K562 (cell line): Measurements from ENCODE around the gene STK4.

Experiments
- CEBPB ChIP-seq: fragments of 450-650 bp; IDR thresholded peaks from 2 replicates; pipeline ENCODE4 v1.6.1; 2016; ENCODE audit warnings: missing genetic modification characterization, missing compliant biosample characterization
- NR1H2 ChIP-seq: sonication (generic); formaldehyde crosslinking; IDR thresholded peaks from 2 replicates; pipeline ENCODE4 v1.4.0; 2020; ENCODE audit warnings: mild to moderate bottlenecking, missing genetic modification reagents
- ZBED1 ChIP-seq: IDR thresholded peaks from 2 replicates; pipeline ENCODE4 v1.6.1; 2014
- TF ChIP-seq, protein P1 (sequence below): fragments of 200-800 bp; sonication (Bioruptor generic); IDR thresholded peaks from 2 replicates; pipeline ENCODE4 v1.6.1; 2017; ENCODE audit warnings: missing genetic modification characterization, missing compliant biosample characterization
- TF ChIP-seq, protein P2 (sequence below), 3 experiments: IDR thresholded peaks in 2 of 3; conservative IDR thresholded peaks in 1 of 3; 2 replicates each; pipeline ENCODE4 v1.5.1; 2011 to 2012; ENCODE audit warnings: low read length in 3 of 3, mild to moderate bottlenecking in 3 of 3, control low read depth in 2 of 3, improper control_type of control experiment in 1 of 3, inconsistent platforms in 1 of 3, low read depth in 1 of 3, mixed read lengths in 1 of 3, moderate library complexity in 1 of 3; ENCODE audit not compliant: insufficient read depth in 2 of 3
- TF ChIP-seq, protein P3 (sequence below): sonication (generic); formaldehyde crosslinking; IDR thresholded peaks from 2 replicates; pipeline ENCODE4 v1.5.0; 2020; ENCODE audit warnings: missing genetic modification reagents
- TF ChIP-seq, protein P4 (sequence below), 3 experiments: fragments of 200-800 bp in 1 of 3; fragments of 250-450 bp in 1 of 3; fragments of 450-650 bp in 1 of 3; sonication (Bioruptor Pico) in 1 of 3; sonication (Bioruptor generic) in 1 of 3; formaldehyde crosslinking in 1 of 3; IDR thresholded peaks; 2 replicates each; pipeline versions ENCODE4 v1.6.1 to v1.8.0; 2016 to 2022; ENCODE audit warnings: mild to moderate bottlenecking in 2 of 3, missing genetic modification characterization in 2 of 3, missing compliant biosample characterization in 1 of 3, moderate library complexity in 1 of 3
- TF ChIP-seq, protein P5 (sequence below): sonication (generic); formaldehyde crosslinking; IDR thresholded peaks from 2 replicates; pipeline ENCODE4 v1.8.1; 2023; ENCODE audit warnings: missing genetic modification reagents, mild to moderate bottlenecking, borderline replicate concordance

DNA sequence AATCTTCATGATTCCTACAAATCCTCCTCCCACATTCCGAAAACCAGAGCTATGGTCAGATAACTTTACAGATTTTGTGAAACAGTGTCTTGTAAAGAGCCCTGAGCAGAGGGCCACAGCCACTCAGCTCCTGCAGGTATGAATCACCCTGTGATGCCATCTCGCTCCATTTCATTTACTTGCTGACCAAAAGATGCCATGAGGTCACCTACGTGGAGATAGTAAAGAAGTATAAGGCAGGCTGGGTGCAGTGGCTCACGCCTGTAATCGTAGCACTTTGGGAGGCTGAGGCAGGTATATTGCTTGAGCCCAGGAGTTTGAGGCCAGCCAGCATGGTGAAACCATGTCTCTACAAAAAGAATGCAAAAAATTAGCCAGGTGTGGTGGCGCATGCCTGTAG is 30.9 kb downstream of the STK4 start:
- TF ChIP-seq NR1H2 (CRISPR knock-in tag): no peak
- TF ChIP-seq, protein P1, sequence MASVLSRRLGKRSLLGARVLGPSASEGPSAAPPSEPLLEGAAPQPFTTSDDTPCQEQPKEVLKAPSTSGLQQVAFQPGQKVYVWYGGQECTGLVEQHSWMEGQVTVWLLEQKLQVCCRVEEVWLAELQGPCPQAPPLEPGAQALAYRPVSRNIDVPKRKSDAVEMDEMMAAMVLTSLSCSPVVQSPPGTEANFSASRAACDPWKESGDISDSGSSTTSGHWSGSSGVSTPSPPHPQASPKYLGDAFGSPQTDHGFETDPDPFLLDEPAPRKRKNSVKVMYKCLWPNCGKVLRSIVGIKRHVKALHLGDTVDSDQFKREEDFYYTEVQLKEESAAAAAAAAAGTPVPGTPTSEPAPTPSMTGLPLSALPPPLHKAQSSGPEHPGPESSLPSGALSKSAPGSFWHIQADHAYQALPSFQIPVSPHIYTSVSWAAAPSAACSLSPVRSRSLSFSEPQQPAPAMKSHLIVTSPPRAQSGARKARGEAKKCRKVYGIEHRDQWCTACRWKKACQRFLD: no peak
- TF ChIP-seq, protein P2, sequence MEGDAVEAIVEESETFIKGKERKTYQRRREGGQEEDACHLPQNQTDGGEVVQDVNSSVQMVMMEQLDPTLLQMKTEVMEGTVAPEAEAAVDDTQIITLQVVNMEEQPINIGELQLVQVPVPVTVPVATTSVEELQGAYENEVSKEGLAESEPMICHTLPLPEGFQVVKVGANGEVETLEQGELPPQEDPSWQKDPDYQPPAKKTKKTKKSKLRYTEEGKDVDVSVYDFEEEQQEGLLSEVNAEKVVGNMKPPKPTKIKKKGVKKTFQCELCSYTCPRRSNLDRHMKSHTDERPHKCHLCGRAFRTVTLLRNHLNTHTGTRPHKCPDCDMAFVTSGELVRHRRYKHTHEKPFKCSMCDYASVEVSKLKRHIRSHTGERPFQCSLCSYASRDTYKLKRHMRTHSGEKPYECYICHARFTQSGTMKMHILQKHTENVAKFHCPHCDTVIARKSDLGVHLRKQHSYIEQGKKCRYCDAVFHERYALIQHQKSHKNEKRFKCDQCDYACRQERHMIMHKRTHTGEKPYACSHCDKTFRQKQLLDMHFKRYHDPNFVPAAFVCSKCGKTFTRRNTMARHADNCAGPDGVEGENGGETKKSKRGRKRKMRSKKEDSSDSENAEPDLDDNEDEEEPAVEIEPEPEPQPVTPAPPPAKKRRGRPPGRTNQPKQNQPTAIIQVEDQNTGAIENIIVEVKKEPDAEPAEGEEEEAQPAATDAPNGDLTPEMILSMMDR (IDR thresholded peaks at IDR 0.05 in 2 of 3, conservative IDR thresholded peaks at IDR 0.05 in 1 of 3; ENCODE audit: insufficient read depth in 2 of 3, low read depth in 1 of 3, low read length in 3 of 3): no peak
- TF ChIP-seq, protein P3, sequence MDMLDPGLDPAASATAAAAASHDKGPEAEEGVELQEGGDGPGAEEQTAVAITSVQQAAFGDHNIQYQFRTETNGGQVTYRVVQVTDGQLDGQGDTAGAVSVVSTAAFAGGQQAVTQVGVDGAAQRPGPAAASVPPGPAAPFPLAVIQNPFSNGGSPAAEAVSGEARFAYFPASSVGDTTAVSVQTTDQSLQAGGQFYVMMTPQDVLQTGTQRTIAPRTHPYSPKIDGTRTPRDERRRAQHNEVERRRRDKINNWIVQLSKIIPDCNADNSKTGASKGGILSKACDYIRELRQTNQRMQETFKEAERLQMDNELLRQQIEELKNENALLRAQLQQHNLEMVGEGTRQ: no peak
- no peak for TF ChIP-seq CEBPB (tag)
- TF ChIP-seq, protein P4, sequence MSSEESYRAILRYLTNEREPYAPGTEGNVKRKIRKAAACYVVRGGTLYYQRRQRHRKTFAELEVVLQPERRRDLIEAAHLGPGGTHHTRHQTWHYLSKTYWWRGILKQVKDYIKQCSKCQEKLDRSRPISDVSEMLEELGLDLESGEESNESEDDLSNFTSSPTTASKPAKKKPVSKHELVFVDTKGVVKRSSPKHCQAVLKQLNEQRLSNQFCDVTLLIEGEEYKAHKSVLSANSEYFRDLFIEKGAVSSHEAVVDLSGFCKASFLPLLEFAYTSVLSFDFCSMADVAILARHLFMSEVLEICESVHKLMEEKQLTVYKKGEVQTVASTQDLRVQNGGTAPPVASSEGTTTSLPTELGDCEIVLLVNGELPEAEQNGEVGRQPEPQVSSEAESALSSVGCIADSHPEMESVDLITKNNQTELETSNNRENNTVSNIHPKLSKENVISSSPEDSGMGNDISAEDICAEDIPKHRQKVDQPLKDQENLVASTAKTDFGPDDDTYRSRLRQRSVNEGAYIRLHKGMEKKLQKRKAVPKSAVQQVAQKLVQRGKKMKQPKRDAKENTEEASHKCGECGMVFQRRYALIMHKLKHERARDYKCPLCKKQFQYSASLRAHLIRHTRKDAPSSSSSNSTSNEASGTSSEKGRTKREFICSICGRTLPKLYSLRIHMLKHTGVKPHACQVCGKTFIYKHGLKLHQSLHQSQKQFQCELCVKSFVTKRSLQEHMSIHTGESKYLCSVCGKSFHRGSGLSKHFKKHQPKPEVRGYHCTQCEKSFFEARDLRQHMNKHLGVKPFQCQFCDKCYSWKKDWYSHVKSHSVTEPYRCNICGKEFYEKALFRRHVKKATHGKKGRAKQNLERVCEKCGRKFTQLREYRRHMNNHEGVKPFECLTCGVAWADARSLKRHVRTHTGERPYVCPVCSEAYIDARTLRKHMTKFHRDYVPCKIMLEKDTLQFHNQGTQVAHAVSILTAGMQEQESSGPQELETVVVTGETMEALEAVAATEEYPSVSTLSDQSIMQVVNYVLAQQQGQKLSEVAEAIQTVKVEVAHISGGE (CRISPR knock-in tag; IDR thresholded peaks at IDR 0.05): no peak
- TF ChIP-seq ZBED1: no peak
- TF ChIP-seq, protein P5, sequence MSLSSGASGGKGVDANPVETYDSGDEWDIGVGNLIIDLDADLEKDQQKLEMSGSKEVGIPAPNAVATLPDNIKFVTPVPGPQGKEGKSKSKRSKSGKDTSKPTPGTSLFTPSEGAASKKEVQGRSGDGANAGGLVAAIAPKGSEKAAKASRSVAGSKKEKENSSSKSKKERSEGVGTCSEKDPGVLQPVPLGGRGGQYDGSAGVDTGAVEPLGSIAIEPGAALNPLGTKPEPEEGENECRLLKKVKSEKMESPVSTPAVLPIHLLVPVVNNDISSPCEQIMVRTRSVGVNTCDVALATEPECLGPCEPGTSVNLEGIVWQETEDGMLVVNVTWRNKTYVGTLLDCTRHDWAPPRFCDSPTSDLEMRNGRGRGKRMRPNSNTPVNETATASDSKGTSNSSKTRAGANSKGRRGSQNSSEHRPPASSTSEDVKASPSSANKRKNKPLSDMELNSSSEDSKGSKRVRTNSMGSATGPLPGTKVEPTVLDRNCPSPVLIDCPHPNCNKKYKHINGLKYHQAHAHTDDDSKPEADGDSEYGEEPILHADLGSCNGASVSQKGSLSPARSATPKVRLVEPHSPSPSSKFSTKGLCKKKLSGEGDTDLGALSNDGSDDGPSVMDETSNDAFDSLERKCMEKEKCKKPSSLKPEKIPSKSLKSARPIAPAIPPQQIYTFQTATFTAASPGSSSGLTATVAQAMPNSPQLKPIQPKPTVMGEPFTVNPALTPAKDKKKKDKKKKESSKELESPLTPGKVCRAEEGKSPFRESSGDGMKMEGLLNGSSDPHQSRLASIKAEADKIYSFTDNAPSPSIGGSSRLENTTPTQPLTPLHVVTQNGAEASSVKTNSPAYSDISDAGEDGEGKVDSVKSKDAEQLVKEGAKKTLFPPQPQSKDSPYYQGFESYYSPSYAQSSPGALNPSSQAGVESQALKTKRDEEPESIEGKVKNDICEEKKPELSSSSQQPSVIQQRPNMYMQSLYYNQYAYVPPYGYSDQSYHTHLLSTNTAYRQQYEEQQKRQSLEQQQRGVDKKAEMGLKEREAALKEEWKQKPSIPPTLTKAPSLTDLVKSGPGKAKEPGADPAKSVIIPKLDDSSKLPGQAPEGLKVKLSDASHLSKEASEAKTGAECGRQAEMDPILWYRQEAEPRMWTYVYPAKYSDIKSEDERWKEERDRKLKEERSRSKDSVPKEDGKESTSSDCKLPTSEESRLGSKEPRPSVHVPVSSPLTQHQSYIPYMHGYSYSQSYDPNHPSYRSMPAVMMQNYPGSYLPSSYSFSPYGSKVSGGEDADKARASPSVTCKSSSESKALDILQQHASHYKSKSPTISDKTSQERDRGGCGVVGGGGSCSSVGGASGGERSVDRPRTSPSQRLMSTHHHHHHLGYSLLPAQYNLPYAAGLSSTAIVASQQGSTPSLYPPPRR (CRISPR knock-in tag): no peak
